Liver (tissue), 3 donors: Measurements from ENCODE around the gene TMEM242.

Experiments used
- EGR1 ChIP-seq, 2 donors: IDR thresholded peaks; 2 replicates each; pipeline ENCODE4 v1.6.1; 2016 to 2018; ENCODE audit warnings: antibody characterized with exemption in 2 of 2, low read depth in 2 of 2
- FOXA1 ChIP-seq: IDR thresholded peaks from 2 replicates; pipeline ENCODE4 v1.6.1; 2016; ENCODE audit warnings: antibody characterized with exemption
- GABPA ChIP-seq, 2 donors: IDR thresholded peaks in 1 of 2; conservative IDR thresholded peaks in 1 of 2; 2 replicates each; pipeline ENCODE4 v1.6.1; 2016; ENCODE audit warnings: antibody characterized with exemption in 2 of 2, mild to moderate bottlenecking in 1 of 2, moderate library complexity in 1 of 2
- HNF4G ChIP-seq: IDR thresholded peaks from 2 replicates; pipeline ENCODE4 v1.6.1; 2016; ENCODE audit warnings: antibody characterized with exemption
- JUND ChIP-seq, 2 donors: IDR thresholded peaks; 2 replicates each; pipeline ENCODE4 v1.6.1; 2016; ENCODE audit warnings: antibody characterized with exemption in 2 of 2
- NR2F2 ChIP-seq: IDR thresholded peaks from 2 replicates; pipeline ENCODE4 v1.6.1; 2016; ENCODE audit warnings: antibody characterized with exemption
- RAD21 ChIP-seq, 2 donors: IDR thresholded peaks; 2 replicates each; pipeline ENCODE4 v1.6.1; 2016; ENCODE audit warnings: antibody characterized with exemption in 2 of 2, mild to moderate bottlenecking in 2 of 2
- SP1 ChIP-seq: IDR thresholded peaks from 2 replicates; pipeline ENCODE4 v1.6.1; 2018; ENCODE audit warnings: antibody characterized with exemption, mild to moderate bottlenecking
- TAF1 ChIP-seq: conservative IDR thresholded peaks from 2 replicates; pipeline ENCODE4 v1.6.1; 2016; ENCODE audit warnings: antibody characterized with exemption, mild to moderate bottlenecking
- YY1 ChIP-seq: IDR thresholded peaks from 2 replicates; pipeline ENCODE4 v1.6.1; 2016; ENCODE audit warnings: antibody characterized with exemption, mild to moderate bottlenecking
- TF ChIP-seq, protein P1 (sequence below): IDR thresholded peaks from 2 replicates; pipeline ENCODE4 v1.6.1; 2016; ENCODE audit warnings: antibody characterized with exemption
- TF ChIP-seq, protein P2 (sequence below): fragments of 150-350 bp; IDR thresholded peaks from 2 replicates; pipeline ENCODE4 v1.5.1; 2017; ENCODE audit warnings: improper control_type of control experiment, low read depth, low read length; ENCODE audit not compliant: missing input control
- TF ChIP-seq, protein P3 (sequence below): IDR thresholded peaks from 2 replicates; pipeline ENCODE4 v1.6.1; 2016; ENCODE audit warnings: antibody characterized with exemption, mild to moderate bottlenecking
- TF ChIP-seq, protein P4 (sequence below): IDR thresholded peaks from 2 replicates; pipeline ENCODE4 v1.6.1; 2016; ENCODE audit warnings: antibody characterized with exemption
- donor health status: healthy.
- donor health status: healthy.

DNA sequence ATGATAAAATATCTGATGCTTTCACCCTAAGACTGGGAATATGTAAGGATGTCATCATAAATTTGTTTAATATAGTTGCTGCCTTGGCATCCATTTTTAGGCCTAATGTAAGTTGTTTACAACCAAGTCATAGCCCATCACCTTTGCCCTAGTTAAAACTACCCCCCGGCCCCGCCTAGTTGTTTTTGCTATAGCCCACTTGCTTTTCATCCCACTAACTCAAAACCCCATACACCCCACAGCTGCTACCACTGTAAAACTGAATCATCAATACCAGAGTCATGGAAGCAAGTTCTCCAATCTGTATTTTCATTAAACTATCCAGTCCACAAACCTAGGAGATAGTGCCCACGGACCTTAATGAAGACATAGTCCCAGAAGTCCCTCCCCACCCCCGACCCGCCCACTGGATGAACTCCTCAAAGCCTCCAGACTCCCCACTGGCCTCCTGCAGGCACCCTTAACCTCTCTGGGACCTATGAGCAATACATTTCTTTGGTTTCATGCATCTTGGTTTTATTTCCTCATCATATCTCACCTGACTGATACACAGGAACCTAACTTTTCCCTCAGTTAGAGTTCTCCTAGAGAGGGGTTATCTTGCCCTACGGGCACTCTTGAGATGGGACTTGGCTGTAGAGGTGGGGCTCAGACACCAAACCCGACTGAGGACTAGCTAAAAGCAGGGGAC is 45.2 kb upstream of the TMEM242 start:
- TF ChIP-seq JUND (IDR thresholded peaks at IDR 0.05) (no peak), GABPA (IDR thresholded peaks at IDR 0.05 in 1 of 2, conservative IDR thresholded peaks at IDR 0.05 in 1 of 2) (no peak), TAF1 (no peak), YY1 (no peak), RAD21 (IDR thresholded peaks at IDR 0.05) (no peak), SP1 (no peak), EGR1 (IDR thresholded peaks at IDR 0.05; ENCODE audit: low read depth in 2 of 2) (no peak), FOXA1 (no peak), HNF4G (no peak), NR2F2 (no peak)
- TF ChIP-seq, protein P1, sequence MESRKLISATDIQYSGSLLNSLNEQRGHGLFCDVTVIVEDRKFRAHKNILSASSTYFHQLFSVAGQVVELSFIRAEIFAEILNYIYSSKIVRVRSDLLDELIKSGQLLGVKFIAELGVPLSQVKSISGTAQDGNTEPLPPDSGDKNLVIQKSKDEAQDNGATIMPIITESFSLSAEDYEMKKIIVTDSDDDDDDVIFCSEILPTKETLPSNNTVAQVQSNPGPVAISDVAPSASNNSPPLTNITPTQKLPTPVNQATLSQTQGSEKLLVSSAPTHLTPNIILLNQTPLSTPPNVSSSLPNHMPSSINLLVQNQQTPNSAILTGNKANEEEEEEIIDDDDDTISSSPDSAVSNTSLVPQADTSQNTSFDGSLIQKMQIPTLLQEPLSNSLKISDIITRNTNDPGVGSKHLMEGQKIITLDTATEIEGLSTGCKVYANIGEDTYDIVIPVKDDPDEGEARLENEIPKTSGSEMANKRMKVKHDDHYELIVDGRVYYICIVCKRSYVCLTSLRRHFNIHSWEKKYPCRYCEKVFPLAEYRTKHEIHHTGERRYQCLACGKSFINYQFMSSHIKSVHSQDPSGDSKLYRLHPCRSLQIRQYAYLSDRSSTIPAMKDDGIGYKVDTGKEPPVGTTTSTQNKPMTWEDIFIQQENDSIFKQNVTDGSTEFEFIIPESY, result no peak
- TF ChIP-seq, protein P2, sequence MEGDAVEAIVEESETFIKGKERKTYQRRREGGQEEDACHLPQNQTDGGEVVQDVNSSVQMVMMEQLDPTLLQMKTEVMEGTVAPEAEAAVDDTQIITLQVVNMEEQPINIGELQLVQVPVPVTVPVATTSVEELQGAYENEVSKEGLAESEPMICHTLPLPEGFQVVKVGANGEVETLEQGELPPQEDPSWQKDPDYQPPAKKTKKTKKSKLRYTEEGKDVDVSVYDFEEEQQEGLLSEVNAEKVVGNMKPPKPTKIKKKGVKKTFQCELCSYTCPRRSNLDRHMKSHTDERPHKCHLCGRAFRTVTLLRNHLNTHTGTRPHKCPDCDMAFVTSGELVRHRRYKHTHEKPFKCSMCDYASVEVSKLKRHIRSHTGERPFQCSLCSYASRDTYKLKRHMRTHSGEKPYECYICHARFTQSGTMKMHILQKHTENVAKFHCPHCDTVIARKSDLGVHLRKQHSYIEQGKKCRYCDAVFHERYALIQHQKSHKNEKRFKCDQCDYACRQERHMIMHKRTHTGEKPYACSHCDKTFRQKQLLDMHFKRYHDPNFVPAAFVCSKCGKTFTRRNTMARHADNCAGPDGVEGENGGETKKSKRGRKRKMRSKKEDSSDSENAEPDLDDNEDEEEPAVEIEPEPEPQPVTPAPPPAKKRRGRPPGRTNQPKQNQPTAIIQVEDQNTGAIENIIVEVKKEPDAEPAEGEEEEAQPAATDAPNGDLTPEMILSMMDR, result no peak
- TF ChIP-seq, protein P3, sequence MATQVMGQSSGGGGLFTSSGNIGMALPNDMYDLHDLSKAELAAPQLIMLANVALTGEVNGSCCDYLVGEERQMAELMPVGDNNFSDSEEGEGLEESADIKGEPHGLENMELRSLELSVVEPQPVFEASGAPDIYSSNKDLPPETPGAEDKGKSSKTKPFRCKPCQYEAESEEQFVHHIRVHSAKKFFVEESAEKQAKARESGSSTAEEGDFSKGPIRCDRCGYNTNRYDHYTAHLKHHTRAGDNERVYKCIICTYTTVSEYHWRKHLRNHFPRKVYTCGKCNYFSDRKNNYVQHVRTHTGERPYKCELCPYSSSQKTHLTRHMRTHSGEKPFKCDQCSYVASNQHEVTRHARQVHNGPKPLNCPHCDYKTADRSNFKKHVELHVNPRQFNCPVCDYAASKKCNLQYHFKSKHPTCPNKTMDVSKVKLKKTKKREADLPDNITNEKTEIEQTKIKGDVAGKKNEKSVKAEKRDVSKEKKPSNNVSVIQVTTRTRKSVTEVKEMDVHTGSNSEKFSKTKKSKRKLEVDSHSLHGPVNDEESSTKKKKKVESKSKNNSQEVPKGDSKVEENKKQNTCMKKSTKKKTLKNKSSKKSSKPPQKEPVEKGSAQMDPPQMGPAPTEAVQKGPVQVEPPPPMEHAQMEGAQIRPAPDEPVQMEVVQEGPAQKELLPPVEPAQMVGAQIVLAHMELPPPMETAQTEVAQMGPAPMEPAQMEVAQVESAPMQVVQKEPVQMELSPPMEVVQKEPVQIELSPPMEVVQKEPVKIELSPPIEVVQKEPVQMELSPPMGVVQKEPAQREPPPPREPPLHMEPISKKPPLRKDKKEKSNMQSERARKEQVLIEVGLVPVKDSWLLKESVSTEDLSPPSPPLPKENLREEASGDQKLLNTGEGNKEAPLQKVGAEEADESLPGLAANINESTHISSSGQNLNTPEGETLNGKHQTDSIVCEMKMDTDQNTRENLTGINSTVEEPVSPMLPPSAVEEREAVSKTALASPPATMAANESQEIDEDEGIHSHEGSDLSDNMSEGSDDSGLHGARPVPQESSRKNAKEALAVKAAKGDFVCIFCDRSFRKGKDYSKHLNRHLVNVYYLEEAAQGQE, result no peak
- TF ChIP-seq, protein P4, sequence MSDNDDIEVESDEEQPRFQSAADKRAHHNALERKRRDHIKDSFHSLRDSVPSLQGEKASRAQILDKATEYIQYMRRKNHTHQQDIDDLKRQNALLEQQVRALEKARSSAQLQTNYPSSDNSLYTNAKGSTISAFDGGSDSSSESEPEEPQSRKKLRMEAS, result no peak
